ACHN (cell line): ENCODE measurements around the gene TRABD2B.
A peak's percentile ranks its signal among the peaks of the same experiment; 100 is the strongest.
"Not testable (repeated sequence)": the region's sequence is repeated elsewhere in the genome, so short reads cannot be mapped to it uniquely, and the experiment has no call there.

ENCODE experiments used
- DNase-seq: peaks from one replicate; pipeline ENCODE4 v3.0.0-alpha.2; 2015
- in situ Hi-C: cut with HindIII; loops from 2 replicates; pipeline ENCODE4 v1.10.0; 2017; ENCODE audit warnings: low sequenced_read_pairs, low pct_ligation_motif_present, low pct_unique_long_range_greater_than_20kb

Gene TRABD2B

DNA sequence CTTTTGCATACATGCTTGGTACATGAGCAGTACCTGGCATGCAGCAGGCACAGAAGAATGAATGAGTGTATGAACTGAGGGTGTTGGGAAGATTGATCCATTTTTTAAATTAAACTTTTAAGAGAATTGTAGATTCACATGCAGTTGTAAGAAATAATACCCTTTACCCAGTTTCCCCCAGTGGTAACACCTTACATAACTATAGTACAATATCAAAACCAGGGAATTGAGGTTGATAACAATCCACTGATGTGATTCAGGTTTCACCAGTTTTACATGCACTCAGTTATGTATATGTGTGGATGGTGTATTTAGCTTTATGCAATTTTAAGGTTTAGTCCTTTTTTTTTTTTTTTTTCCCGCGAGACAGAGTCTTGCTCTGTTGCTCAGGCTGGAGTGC lies 20.5 kb downstream of the TRABD2B start:
- no peak for DNase-seq
- in situ Hi-C loops, result no loop called here

GRCh38 chr1:47976267-47976666 lies 20.9 kb downstream of the TRABD2B start:
- in situ Hi-C loops, result no loop called here
- DNase-seq, result no peak

GRCh38 chr1:47975302-47975921 lies 21.8 kb downstream of the TRABD2B start:
- no peak for DNase-seq
- in situ Hi-C loops, result no loop called here

DNA sequence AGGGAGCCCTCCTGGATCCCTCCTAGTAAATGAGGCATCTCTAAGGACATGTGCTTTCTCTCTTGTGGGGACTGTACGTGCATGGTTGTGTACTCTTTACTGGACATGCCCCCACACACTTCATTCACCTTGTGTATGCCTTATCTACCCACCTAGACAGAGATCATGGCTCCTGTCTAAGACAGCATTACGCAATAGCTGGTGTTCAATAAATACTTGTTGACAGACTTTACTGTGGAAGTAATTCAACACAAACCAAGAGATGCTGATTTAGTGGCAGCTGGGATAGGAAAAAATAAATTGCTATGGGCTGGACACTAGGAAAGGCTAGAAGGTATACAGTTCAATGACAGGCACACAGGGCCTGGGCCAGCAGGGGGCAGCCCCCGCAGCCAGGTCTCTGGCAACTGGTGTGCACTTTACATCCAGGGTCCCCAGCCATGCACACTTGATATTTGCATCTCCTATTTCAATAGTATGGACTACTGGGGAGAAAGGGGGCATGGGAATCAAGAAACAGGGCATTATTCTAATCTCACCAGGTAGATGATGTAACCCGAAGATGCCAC lies 24.2 kb downstream of the TRABD2B start:
- in situ Hi-C loops, result no loop called here
- DNase-seq, result peak; percentile 8

- no peak for DNase-seq
- in situ Hi-C loops, result no loop called here
Measured at GRCh38 chr1:47971385-47972160, 25.6 kb downstream of the TRABD2B start.

DNA sequence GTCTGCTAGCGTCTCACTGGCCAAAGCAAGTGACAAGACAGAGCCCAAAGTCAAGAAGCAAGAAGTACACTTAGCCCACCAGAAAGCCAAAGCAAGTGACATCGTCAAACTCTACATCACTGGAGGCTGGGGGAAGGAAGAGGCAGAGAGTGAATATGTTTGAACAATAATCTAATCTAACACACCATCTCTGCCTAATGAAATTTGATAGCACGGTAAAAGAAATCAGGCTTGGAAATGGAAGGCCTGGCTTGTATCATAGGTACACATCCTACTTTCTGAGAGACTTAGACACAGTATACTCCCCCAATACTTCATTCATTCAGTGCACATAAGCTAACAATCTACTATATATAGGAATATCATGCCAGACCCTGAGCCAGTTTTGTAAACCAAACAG lies 26.3 kb downstream of the TRABD2B start:
- in situ Hi-C loops, result no loop called here
- DNase-seq, result no peak

DNA sequence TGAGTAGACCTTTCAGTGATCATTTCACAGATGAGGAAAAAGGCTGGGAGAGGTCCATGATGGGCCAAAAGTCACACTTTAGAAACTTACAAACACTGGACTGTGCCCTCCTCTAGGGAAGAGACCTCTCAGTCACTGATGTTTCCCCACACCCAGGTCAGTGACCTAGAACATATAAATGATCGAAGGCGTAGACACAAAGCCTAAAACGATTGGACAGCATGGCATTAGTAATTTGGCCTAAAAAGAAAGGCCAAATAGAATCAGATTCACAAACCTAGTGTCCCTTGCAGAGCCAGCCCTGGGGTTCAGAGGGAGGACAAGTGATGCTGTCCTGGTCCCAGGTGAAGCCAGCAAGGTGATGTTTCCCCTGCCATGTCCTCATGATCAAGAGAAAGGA lies 27.7 kb downstream of the TRABD2B start:
- DNase-seq, result no peak
- in situ Hi-C loops, result no loop called here

- in situ Hi-C loops, result no loop called here
Measured at GRCh38 chr1:47968556-47968888, 28.7 kb downstream of the TRABD2B start.

GRCh38 chr1:47967864-47968555 lies 29.2 kb downstream of the TRABD2B start:
- DNase-seq, result no peak
- in situ Hi-C loops, result no loop called here

More at GRCh38 chr1:47968556-47968888, 28.7 kb downstream of the TRABD2B start:
- no peak for DNase-seq

DNA sequence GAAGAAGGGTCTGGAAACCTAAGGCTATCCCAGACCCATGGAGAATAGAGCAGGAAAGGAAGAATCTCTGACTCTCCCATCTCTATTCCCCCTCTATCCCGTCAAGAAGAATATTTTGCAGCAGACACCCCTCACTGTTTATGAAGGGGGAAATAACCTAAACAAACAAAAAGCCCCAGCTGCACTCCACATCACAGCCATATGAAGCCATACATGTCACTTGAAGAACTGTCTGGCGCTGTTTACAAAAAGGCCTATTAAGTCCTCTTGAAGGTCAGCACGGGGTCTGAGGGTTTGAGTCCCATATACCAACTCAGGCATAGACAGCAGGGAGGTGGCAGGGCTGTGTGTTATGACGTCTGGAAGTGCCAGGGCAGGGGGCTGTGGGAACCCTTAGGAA lies 31.4 kb downstream of the TRABD2B start:
- no peak for DNase-seq
- in situ Hi-C loops, result no loop called here

GRCh38 chr1:47964636-47965035 lies 32.5 kb downstream of the TRABD2B start:
- no peak for DNase-seq
- in situ Hi-C loops, result no loop called here

- DNase-seq, result no peak
- in situ Hi-C loops, result no loop called here
Measured at GRCh38 chr1:47963568-47964358, 33.4 kb downstream of the TRABD2B start.

DNA sequence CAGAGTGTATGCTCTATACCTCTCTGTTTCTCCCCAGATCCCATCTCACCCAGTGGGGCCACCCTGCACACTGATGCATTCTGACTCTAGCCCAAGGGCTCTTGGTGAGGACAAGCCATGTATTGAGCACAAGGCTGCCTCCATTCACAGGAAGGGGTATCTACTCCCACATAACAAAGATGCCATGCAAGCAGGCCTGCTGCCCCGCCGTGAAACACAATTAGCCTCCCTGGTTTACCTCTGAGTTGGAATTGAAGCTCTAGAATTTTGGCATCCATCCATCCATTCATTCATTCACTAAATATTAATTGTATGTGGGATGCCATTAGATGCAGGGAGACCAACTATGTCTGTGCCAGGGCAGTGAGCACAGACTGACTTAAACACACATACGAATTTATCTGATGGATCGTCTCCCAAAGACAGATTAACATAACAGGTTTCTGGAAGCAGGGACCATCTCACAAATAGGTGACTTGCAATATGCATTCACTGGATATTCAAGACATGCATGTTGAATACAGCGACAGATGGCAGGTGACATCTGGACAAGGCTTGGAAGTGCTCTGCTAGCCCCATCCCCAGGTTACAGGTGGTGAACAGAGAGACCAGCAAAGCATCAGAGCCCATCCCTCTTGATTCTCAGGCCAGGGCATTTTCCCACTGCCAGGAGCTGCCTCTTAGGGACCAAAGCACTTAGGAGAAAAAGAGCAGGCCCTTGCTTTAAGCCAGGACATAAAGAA lies 34.3 kb downstream of the TRABD2B start:
- no peak for DNase-seq
- in situ Hi-C loops, result no loop called here

GRCh38 chr1:47961835-47962234 lies 35.4 kb downstream of the TRABD2B start:
- DNase-seq, in situ Hi-C loops: not testable (repeated sequence)

DNA sequence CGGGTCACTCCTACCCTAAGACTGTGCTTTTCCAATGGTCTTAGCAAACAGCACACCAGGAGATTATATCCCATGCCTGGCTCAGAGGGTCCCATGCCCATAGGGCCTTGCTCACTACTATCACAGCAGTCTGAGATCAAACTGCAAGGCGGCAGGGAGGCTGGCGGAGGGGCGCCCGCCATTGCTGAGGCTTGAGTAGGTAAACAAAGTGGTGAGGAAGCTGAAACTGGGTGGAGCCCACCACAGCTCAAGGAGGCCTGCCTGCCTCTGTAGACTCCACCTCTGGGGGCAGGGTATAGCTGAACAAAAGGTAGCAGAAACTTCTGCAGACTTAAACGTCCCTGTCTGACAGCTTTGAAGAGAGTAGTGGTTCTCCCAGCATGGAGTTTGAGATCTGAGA lies 40.7 kb downstream of the TRABD2B start:
- in situ Hi-C loops, DNase-seq: not testable (repeated sequence)

GRCh38 chr1:47953661-47954060 lies 43.5 kb downstream of the TRABD2B start:
- DNase-seq, result no peak
- in situ Hi-C loops, result no loop called here

- in situ Hi-C loops, result no loop called here
- no peak for DNase-seq
Measured at GRCh38 chr1:47951545-47952235, 45.5 kb downstream of the TRABD2B start.

DNA sequence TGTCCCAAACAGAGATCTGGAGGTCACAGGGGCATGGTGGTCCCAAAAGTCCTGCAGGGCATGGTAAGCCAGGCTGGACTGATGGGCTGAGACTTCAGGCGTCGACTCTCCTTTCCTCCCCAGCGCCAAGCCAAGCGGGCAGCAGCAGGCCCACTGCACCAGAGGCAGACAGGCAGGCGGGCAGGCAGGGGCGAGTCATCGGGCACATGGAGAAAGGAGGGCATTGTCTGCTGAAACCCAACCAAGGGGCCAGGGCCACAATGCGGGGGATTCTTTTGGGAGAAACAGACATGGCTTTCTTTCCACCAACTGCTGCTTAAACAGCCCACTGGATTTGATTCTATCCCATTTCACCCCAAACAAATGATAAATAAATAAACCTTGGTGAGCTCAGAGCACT lies 46.2 kb downstream of the TRABD2B start:
- no peak for DNase-seq
- in situ Hi-C loops, result no loop called here
